HEK293 (cell line): ENCODE measurements around the gene CNOT11.

Source experiments
- CTCF ChIP-seq: fragments of 450-650 bp; formaldehyde crosslinking; IDR thresholded peaks from 2 replicates; pipeline ENCODE4 v1.5.1; 2016; ENCODE audit warnings: missing biosample characterization, missing genetic modification characterization
- SP2 ChIP-seq: fragments of 450-650 bp; formaldehyde crosslinking; IDR thresholded peaks from 2 replicates; pipeline ENCODE4 v1.5.1; 2016; ENCODE audit warnings: missing biosample characterization, missing genetic modification characterization

GRCh38 chr2:101272045-101272784, 19.5 kb downstream of the CNOT11 start:
- TF ChIP-seq SP2 (no peak), CTCF (no peak)
